ENCODE results near the gene SLC4A11.
"Not testable (repeated sequence)": the region's sequence is repeated elsewhere in the genome, so short reads cannot be mapped to it uniquely, and the experiment has no call there.

The SLC4A11 gene

DNA sequence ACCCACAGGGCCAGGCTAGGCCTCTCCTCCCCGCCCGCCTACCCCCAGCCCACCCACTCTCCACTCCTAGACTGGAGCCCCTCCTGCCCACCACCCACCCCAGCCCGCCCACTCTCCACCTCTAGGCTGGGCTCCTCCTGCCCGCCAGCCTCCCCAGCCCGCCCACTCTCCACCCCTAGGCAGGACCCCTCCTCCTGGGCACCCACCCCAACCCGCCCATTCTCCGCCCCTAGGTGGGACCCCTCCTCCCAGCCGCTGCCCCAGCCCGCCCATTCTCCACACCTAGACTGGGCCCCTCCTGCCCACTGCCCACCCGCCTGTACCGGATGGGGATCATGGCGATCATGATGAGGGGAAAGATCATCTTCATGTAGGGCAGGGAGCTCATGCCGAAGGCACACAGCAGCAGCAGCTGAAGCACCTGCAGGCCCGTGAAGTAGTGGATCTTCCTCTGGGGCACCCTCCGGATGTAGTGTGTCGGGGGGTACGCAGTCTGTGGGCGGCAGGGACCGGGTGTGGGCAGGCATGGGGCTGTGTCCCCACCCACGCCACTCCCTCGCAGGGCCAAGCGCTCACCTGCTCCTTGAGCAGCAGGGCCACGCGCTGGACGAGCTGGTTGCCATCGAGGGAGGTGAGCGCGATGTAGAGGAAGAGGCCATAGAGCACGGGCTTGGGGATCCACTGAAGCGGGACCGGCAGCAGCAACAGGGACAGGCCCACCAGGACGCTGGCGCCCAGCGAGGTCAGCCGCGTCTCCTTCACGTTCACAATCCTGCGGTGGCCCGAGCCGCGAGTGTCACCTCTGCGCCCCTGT, 10.8 kb downstream of the SLC4A11 start:
- no peak for DNase-seq (ENCODE audit: low spot score)

DNA sequence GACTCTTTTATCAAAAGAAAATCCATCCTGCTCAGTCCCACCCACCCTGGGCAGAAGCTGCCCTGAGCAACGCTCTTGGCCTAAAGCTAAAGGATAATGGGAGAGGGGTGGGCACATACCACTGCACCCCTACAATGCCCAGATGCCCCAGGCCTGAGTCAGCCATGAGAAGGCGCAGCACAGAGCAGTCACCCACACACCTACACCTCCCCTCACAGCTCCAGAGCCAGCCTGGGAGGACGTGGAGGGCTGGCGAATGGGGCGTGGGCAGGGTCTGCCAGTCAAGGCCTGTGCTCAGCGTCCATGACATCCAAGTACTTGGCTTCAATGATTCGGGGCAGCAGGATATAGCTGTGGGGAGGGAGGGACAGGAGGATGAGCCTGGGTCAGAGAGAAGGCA, 11.5 kb downstream of the SLC4A11 start:
- no peak for DNase-seq (ENCODE audit: low spot score)

DNA sequence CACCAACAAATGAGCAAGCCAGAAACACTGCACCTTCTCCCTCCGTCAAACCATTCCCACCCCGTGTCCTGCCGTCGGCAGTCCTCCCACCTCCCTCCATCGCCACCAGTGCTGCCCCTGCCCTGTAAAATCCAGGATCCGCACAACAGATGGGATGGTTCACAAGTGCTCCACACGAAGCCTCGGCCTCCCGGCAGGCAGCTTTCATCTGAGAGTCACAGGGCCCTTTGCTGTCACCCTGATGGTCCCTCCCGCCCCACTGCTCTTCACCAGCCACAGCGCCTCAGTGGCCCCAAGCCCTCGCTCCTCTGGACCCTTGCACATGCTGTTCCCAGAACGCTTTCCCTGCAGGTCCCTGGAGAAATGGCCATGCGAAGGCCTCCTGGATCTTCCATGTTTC, 12.1 kb downstream of the SLC4A11 start:
- DNase-seq (ENCODE audit: low spot score): no peak

DNA sequence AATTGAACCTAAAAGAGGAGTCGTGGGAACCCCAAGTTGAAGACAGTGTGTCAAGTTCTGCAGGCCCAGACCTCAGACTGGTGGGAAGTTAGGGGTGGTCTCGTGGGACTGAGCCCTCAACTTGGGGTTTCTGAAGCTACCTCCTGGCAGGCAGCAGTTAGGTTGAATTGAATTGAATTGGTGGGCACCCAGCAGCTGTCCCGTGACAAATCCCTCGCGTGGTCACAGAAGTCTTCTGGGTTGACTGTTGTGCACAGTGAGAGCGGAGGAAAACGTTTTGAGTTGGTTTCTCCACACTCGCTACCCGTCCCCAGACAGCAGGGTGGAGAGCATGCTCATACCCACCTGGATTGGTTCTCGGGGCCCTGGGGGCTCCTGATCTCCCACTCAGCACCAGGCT, 12.9 kb downstream of the SLC4A11 start:
- no peak for DNase-seq (ENCODE audit: low spot score)

DNA sequence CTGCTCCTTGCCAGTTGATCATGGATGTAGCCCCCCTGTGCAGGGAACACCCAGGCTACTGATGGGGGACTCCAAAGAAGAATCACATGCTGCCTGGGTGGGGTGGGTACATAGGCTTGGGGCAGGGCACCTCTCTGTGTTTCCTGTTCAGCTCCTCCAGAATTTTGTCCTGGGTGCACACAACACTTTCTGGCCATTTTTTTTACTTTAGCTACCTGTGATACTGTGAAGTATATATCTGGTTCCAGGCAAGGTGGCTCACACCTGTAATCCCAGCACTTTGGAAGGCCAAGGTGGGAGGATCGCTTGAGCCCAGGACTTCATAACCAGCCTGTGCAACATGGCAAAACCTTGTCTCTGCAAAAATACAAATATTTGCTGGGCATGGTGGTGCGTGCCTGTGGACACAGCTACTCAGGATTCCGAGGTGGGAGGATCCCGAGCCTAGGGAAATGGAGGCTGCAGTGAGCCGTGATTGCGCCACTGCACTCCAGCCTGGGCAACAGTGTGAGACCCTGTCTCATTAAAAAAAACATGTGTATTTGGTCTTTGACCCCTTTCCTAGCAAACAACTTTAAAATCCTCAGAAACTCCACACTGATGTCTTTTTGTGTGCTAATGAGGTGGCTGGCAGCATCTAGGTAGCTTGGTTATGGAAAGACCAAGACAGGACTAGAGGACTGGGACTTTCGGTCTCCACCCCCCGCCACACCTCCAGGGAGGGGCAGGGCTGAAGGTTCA, 14.1 kb downstream of the SLC4A11 start:
- DNase-seq (ENCODE audit: low spot score): no peak

DNA sequence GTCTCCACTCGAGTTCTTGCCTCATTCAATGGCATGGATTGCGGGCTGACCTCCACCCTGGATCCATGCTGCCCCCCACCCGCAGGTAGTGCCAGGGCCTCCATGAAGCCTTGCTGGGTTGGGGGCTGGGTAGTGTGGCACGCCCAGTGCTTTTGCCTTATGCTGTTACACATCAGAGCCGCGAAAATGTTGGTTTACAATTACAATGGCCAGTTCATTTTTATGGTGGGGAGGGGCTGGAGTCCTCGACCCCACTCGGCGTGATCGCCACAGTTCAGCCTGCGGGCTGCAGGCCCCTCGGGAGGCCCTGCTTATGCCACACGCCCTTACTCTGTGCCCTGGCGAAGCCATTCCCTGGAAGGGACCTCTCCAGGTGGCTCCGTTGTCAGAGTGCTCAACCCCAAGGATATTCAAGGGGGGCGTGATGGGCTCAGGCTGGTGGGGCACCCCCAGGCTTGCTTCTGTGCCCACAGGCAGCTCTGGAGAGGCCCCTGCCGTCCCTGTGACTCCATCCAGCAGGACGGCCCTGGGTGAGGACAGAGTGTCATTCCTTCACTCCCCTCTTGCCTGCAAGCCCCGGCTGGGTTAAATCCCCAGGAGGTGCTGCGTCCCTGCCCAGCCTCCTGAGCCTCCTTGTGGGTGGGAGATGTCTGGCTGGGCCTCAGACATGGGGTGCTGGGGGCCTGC, 14.9 kb downstream of the SLC4A11 start:
- no peak for DNase-seq (ENCODE audit: low spot score)

DNA sequence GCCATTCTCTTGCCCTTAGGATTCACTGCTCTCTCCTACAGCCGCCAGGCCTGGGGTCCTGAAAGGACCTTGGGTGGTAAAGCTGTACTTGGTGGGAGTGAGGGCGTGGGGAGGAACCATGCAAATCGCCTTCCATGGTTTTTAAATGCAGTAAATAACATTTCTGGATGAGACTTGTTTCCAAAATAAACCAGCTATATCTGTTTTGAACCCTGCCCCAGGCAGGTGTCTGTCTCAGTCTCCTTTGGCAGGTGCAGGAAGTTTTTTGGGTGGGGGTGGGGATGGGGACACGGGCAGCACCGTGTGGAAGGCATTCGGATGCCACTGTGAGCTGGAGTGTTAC, 15.4 kb downstream of the SLC4A11 start:
- no peak for DNase-seq (ENCODE audit: low spot score)

DNA sequence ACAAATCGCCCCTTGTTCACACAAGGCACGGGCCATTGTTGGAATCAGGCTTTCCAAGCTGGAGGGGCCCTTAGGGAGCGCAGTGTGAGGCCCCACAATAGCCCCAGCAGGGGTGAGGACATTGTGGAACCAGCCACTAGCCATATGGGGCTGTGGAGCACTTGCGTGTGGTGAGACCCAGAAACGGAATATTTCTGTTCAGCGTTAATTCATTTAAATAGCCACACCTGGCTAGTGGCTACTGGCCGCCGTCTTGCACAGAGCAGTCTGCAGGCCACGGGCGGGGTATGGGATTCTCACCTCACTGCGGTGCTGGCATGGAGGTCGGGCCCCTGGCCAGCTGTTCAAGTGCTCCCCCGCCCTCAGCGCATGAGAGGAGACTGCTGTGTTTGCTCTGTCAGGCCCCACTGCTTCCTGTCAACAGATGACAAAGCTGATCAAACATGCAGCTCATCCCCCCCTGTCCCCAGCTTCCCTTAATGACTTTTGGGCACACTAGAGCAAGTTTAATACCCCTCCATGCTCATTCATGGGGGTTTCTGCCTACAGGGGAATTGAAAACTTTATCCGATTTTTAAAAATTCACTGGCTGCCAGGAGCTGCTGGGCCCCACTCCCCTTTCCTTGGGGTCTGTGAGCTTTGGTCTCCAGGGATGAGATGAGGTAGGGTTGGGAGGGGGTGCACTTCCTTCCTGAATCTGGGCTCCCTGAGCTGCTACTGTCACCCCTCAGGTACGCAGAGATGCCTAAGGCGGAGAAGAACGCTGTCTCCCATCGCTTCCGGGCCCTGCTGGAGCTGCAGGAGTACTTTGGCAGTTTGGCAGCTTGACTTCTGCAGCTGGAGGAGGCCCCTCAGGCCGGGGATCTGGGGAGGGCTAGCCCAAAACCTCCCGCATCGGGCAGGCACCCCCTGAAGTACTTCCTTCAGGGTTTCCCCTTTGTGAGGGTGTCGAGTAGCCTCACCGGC, 16.1 kb downstream of the SLC4A11 start:
- DNase-seq (ENCODE audit: low spot score): no peak

DNA sequence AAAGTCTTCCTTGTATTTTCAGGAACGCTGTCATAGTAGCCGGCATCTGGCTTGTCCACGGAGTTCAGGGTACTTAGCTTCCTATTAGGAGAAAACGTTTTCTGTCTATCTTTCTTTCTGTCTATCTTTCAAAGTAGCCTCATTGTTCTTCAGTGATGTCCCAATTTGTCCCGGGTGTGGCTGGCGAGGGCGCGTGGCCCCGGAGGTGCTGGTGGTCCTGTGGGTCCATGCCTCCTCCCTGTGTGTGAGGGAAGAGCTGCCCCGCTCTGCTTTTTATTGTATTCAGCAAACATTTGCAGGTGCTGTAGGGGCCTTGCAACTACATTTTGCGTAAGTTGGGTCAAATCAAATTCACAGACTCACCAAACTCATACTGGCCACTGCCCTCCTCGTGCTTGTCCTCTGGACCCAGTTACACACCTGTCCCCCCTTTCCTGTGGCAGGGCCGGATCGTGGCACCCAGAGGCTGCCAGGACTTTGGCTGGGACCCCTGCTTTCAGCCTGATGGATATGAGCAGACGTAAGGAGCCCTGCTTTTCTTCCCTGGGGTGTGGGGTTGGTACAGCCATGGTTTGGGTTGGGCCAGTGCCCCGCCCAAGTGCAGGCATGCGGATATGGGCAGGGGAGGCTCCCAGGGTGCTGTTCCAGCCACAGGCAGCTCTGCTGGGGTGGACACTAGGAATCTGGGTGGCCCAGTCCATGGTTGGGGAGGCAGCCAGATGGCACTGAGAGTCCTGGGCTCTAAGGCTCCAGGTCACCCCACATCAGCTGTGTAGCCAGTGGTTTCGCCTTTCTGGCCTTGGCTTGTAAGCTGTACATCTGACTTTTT, 17.4 kb downstream of the SLC4A11 start:
- DNase-seq (ENCODE audit: low spot score): no peak

DNA sequence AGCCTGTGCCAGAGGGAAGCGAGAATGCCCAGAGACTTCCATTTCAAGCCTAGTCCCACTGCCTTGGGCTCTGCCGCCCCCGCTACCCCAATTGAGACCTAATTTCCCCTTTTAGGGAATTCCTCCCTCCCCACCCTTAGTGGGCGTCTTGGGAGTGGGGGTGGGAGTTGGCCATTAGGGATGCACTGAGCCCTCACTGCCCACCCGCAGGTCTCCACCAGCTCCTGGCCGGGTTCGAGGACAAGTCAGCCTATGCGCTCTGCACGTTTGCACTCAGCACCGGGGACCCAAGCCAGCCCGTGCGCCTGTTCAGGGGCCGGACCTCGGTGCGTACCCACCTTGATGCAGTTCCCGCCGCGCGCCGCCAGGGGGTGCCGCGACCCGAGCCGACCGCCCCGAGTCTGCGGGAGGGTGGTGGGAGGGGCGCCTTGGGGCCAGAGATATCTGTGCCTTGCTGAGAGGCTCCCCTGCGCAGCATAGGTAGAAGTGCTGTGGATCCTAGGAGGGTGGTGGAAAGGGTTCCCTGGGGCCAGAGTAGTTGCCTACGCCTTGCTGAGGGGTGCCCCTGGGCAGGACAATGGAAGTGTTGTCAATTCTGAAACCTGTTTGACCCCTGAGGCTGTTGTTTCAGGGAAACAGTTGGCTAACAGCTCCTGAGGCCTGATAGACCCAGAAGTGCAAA, 20.5 kb downstream of the SLC4A11 start:
- DNase-seq (ENCODE audit: low spot score): peak; percentile 86

DNA sequence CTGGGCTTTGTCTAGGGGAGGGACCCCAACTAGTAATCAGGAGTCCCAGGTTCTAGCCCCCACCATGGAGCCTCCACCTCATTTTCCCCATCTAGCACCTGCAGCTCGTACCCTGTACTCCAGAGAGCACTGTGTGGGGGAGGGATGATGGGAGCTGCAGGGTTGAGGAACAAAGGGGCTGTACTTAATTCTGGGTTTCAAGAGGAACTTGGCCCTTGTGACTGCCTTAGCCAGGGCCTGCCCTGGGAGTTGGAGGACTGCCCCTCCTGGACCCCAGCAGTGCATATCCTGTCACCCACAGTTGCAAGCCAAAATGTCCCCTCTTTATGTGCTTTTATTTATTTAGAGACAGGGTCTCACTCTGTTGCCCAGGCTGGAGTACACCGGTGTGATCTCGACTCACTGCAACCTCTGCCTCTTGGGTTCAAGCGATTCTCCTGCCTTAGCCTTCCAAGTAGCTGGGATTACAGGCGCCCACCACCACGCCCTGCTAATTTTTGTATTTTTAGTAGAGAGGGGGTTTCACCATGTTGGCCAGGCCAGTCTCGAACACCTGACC, 23.6 kb downstream of the SLC4A11 start:
- DNase-seq (ENCODE audit: low spot score): not testable (repeated sequence)

DNA sequence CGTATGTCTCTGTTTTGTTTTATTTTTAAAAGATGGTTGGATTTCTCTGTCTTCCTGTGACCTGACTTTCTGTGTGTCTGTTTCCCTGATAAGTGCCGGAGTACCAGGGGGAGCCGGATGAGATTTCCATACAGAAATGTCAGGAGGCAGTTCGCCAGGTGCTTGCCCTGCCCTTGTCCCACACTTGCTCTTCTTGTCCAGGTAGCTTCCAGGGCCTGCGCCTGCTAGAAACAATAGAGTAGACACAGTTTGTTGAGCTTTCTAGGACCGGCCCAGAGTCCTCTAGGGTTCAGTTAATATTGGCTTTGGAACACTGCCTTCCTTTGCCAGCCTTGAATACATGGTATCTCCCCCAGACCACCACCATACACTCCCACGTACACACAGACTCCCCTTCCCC, 25.8 kb downstream of the SLC4A11 start:
- DNase-seq (ENCODE audit: low spot score): no peak

DNA sequence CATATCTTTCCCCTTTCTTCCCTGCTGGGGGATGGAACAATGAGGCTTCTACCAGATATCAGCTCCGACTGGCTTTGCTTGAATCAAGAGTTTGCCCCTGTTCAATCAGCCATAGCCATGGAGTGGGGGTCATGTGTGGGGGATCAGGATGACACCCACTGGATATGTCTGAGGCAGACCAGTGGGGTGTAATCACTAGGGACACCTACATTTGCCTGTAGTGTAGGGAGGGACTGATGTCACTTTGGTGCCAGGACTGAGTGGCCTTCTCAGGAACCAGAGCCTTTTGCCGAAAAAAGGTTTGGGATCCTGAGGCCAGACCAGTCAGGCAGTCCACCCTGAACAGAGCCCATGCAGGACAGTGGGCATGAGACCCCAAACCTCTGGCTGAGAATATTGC, 28.6 kb downstream of the SLC4A11 start:
- DNase-seq (ENCODE audit: low spot score): no peak

DNA sequence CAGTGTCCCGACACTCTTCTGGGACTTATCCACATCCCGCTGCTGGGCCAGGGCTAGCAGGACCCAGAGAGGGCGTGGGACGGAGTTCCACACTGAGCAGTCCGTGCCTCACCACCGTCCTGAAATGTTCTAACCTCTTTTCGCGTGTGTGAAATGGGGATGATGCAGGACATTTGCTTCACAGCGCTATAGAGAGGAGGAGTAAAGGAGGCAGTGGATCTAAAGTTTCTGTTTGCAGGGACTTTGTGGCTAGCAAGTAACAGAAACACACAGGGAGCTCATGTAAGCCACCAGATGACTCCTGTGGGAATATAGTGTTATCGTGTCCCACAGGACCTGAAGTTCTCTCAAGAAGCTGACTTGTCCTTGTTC, 29.1 kb downstream of the SLC4A11 start:
- DNase-seq (ENCODE audit: low spot score): peak; percentile 51

DNA sequence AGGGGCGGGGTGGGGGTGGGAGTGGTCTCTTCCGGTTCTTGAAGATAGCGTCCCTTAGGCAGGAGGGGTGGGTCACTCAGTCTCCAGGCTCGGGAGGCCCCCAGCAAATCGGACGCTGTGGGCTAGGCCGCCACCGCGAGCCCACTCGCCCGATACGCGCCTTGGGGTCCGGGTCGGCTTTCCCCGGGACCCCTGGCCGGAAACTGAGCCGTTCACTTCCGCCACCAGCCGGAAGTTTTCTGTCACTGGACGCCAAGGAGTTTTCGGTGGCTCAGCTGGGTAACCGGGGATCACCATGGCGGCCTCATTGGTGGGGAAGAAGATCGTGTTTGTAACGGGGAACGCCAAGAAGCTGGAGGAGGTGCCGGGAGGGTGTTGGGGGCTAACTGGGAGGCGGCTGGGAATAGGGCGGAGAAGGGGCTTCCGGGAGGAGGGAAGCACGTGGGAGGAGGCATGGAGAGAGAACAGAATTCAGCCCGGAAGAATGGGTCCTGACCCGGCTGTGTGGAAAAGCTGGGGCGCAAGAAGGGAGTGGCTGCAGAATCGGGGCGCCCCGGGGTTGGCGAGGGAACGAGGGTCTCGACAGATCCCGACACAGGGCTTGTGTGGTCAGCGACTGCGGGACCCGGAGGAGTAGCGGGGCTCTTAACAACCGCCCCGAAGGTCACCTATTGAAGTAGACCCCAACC, 29.6 kb downstream of the SLC4A11 start, which contains the start of gene ITPA:
TSS of gene ITPA (plus strand) at position 242 of the 689 bp plus-strand sequence. CDS start at position 296, 54 bp downstream.
- peak; percentile 72 for DNase-seq (ENCODE audit: low spot score)

DNA sequence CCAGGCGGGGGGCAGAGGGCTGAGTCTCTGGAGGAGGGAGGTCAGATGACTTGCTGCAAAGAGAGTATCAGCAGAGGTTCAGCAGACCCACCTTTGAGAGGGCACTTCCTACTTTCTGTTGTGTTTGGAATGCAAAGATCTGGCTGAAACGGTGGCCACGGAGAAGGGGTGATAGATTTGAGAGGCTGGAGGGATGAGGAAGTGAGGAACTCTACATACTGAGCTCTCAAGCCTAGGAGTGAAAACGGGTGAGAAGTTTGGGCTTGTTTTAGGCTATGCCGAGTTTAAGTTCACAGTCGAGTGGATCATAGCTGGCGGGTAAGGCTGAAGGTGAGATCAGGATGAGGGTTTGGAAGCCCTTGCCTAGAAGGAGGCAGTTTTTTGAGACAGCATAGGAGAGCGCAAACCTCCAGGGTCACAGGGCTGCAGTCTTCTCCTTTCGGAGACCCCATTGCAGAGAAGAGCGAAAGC, 30.2 kb downstream of the SLC4A11 start:
- peak; percentile 40 for DNase-seq (ENCODE audit: low spot score)

DNA sequence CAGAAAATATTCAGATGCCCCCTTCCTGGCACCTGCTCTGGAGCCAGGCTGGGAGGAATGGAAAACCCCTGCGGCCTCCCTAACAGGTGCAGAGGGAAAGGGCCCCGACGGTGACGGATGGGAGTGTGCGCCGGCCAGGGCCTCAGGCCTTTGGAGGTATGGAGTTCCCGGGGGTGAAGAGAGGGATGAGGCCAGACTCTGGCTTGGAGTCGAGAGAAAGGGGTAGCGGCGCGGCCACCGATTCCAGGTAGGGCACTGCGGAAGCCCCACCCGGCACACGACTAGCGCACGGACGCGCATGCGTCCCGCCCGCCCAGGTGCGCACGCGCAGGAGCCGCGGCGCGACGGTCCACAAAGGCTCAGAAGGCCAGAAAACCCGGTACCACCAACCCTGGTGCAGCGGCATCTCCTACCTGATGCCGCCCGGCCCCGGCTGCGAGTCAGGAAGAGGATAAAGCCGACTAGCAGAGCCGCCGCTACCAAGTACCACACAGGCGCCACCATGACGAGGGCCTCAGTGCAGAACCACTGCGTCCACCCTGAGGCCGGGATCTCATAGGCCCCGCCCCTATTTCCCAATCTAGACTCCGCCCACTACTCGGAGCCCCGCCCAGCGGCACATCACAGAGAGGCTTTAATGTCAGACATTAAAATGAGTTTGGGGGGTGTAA, 34.7 kb downstream of the SLC4A11 start, which contains the start of gene DDRGK1:
TSS of gene DDRGK1 (minus strand) at position 559 of the 671 bp plus-strand sequence. CDS start at position 504, 55 bp downstream.
- DNase-seq (ENCODE audit: low spot score): peak; percentile 95

DNA sequence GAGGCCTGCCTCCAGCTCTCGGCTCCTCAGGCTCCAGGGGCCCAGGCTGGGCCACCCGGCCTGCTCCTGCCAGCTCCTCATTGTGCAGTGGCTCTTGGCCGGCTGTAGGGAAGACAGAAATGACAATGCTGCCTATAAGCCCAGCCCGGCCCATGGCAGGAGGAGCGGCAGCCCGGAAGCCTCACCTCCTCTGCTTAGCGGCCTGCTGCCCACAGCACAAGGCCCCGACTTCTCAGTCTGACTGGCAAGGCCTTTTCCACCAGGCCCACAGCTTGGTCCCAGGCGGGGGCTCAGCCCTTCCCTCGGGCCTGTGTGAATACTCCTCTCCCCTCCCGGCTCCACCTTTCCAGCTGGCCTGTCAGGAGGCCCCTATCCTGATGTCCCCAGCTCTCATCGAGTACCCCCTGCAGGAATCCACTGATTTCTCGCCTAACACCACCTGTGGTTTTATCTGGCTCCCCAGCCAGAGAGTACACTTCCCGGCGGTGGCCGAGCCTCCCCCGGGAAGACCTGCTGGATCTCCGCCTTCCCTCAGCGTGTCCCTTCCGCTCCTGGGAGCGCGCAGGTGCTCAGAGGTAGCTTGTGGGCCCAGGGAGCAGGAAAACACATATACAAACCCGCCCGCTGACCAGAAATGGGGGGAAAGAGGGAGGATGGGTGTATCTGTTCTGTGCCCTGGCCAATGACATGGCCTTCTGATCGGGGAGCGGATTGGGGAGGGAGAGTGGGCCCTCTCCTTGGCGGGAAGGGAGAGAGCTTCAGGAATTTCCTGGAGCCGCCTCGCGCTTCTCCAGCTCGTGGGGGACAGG, 35.5 kb downstream of the SLC4A11 start:
- DNase-seq (ENCODE audit: low spot score): peak; percentile 46

All from hepatic stellate cell (primary cell).